Posterior cingulate gyrus (tissue), 11 donors: Measurements from ENCODE around the gene COPG1.

Source experiments
- DNase-seq, 10 donors: peaks; one replicate each; pipeline versions ENCODE4 v3.0.0 to v3.0.0-alpha.2; 2020 to 2021; ENCODE audit warnings: mixed read lengths in 3 of 10
- intact Hi-C: fragments of 100-400 bp; cut with DNase I; formaldehyde crosslinking; loops from one replicate; pipeline ENCODE4 v1.15.1; 2023

COPG1 gene

DNA sequence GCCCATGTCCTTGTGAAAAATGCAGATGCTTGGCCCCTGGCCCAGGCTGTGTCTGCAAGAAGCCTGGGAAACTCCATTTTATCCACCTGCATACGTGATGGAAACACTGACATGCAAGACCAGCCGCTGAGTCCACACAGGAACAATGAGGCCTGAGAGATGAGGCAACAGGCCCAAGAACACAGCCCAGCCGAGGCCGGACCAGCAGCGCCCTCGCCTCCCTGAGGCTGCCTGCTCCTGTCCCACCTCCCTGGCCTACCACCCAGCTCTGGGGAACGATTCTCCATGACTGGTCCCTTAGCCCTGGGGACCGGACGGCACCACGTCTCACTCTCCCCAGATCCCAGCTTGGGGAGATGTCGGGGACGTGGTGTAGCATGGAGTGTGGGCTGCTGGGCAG is 76.7 kb downstream of the COPG1 start:
- DNase-seq, result peak in 2 of 10 donors; percentile 44 to 64
- intact Hi-C loops, result no loop called here

DNA sequence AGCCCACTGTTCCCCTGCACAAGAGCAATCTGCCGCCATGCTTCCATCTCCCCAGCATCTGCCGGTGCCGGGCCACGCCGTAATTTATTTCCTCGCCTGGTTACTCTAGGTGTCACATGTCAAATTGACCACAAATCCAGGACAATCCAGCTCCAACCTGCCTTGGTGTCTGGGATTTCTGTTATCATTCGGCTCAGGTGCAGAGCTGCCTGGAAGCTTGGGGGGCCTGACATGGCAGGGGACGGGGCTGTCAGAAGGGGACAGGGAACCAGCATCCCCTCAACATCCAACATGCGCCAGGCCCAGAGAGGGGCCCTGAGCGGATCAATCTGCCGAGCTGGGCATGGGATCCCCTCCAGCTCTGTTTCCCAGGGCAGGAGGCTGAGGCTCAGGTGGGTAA is 77.2 kb downstream of the COPG1 start:
- intact Hi-C loops, result no loop called here
- DNase-seq, result peak in 2 of 10 donors; percentile 62 to 66
